ENCODE data around the gene GP5.

GRCh38 chr3:194346621-194347020, 52.4 kb downstream of the GP5 start:
- TF ChIP-seq CTCF (IDR thresholded peaks at IDR 0.05), result no peak
- TF ChIP-seq POLR2AphosphoS5 (IDR thresholded peaks at IDR 0.05), result no peak
- no peak for TF ChIP-seq POLR2A (IDR thresholded peaks at IDR 0.05)

Measured in prostate gland (tissue), 2 donors.